NCI-H1417 treated with DMSO at 0.1 percent for 48 hours (cell line): Measurements from ENCODE around the gene DGKG.

ENCODE experiments used
- DNase-seq: peaks from one replicate; lab custom pipeline; 2025; lab: John Stamatoyannopoulos, UW

DGKG gene

DNA sequence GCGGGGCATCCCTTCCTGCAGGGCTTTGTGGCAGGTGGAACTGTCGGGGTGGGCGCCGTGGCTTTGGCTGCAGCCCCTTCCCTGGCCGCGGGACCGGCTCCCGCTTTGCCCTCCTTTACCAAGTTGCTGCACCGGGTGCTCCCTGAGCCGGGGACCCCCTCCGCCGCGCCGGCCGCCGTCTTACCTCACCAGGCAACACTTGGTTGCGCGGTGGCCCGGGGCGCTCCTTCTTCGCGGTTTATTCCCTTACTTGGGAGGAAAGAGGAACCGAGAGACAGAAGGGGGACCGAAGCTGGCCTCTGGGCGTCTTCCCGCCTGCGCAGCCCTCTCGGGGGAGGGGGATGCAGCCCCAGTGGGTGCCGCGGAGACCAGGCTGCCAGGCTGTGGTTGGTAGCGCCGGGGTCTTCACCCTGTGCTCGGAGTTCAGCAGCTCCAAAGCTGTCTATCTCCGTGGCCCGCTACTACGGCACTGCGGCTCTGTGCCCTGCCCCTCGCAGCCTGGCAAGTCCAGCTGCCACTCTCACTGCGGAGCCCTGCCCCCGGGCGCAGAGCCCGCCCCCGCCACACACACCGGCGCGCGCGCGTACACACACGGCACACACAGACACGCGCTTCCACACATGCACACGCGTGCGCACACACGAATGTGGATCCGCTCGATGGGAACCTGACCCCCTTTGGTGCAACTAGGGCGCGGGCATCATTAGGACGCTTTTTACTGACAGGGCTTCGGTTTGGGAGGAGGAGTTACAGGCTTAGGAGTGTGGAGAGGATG, at the start of gene DGKG:
DGKG (minus strand) TSS at position 473 of the 775 bp plus-strand sequence. CDS start 41,775 bp downstream, outside the sequence.
- no peak for DNase-seq

DNA sequence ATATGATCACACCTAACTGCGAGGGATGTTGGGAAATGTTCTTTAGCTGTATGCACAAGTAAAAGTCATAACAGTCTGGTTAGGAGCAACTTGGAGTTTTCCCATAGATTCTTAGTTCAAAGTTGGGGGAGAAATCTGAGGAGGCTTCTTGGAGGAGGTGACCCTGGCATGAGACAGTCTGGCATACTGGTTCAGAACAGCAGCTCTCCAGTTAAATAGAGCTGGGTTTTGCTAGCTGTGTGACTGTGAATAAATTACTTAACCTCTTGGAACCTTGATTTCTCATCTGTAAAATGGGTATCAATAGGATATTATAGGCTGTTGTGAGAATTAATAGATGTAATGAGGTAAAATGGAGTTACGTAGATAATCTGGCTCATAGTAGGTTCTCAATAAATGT, 49.1 kb upstream of the DGKG start:
- DNase-seq = no peak

DNA sequence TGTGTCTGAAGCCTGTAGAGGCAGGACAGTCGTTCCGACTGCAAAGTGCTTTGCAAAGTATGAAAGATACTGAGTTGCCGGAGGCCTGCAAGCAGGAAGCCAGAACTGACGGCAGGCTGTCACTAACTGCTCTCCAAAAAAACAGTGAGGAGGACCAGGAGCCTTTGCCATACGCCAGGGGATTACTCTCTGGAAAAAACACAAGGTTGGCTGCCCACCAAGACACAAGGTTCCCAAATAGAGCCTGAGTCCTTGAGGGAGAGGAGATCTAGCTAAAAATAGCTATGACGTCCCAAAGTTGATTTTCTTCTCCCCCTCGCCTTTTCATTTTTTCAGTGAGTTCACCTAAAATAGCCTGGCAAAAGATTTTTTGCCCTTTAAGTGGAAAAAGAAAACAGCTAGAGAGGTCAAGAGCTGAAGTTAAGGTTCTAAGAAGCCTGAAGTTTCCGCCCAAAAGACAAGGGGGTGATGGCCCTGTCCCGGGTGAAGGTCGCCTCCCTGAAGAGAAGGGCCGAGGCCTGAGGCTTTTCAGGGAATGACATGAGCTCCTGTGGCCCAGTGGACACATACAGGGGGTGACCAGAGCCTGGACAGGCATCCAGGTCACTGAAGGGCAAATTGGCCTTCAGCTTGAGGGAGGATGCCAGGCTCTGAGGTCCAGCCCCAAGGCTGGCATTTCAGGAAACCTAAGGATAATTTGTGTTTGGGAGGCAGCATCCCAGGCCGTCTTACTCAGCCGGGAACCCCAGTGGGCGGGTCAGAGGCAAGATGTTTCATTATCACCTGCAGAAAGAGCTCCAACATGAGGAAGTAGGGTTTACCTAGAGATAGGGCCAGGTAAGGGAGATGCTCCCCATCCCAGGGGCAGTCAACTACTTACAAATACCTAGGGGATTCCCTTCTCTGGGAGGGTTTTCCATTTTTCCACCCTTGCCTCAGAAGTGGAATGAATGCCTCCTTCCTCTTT, 44.9 kb upstream of the DGKG start:
- no peak for DNase-seq

DNA sequence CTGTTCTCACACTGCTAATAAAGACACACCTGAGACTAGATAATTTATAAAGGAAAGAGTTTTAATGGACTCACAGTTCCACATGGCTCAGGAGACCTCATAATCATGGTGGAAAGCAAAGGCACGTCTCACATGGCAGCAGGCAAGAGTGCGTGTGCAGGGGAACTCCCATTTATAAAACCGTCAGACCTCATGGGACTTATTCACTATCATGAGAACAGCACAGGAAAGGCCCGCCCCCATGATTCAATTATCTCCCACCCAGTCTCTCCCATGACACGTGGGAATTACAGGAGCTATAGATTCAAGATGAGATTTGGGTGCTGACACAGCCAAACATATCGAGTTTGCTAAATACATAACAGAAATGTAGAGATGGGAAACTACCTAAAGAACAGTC, 39.5 kb upstream of the DGKG start:
- DNase-seq = no peak

DNA sequence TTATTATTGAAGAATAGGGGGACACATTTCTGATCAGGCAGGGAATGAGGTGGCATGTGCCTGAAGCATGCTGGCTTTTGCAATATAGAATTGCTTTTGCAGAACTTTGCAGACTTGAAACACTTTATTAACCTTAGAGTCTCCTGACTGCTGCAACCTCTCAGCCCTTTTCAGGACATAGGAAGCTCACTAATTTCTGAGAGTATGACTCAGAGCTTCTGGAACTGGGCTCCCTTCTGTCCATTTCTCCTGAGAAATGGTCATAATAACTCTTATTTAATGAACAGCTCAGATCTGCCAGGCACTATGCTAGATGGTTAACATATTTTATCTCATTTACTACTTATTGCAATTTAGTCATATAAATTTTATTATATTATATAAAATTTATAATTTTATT, 38.6 kb upstream of the DGKG start:
- no peak for DNase-seq

DNA sequence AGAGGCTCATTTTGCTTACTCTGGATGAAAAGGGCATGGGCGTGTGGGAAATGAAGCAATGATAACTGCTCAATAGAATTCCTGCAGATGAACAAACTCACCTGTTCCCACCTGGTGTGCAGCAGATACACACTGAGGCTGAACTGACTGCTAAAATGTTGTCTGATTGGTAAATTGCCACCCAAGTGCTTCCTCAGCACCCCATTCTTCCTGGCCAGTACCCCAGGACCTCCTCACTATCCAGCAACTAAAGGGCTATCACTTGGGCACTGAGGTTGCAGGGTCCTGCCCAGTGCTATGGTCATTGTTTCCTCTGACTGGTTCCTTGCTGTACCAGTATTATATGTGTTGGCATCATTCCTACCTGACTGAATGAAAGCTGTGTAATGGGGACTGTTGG, 38.0 kb upstream of the DGKG start:
- DNase-seq = no peak

DNA sequence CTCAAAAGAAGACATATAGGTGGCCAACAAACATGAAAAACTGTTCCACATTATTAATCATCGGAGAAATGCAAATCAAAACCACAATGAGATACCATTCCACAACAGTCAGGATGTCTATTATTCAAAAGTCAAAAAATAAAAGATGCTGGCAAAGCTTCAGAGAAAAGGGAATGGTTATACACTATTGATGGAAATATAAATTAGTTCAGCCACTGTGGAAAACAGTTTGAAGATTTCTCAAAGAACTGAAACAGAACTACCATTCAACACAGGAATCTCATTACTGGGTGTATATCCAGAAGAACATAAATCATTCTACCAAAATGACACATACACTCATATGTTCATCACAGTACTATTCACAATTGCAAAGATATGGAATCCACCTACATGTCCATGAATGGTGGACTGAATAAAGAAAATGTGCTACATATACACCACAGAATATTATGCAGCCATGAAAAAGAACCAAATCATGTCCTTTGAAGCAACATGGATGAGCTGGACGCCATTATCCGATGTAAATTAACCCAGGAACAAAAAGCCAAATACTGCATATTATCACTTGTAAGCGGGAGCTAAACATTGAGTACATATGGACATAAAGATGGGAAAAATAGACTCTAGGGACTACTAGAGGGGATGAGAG, 32.7 kb upstream of the DGKG start:
- DNase-seq = no peak

DNA sequence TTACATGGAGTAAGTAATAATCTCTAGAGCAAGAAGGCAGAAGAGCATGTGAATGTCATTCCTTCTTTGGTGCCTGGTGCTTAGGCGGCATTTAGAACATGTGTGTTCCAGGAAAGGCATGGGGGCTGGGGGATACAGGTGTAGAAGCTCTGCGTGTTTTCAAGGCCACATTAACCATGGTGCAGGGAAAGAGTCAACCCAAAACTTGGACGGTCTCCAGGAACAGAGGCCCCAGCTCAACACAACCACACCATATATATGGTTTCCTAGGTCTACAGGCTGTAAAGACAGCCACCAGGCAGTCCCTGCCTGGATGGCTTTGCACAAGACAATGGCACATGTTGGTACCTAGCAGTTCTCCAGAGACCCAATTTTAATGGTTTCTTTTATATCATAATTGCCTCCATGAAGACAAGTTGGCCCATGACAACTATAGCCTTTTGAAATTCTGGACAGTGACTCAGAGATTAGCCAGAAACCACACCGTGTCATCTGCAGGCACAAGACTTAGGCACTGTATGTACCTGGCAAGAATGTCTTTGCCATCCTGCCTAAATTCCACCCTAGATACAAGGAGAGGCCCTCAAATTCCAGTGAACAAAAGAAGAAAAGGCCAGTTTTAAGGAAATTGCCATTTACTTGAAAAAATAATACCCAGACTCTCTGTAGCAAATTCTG, 25.0 kb upstream of the DGKG start:
- no peak for DNase-seq

DNA sequence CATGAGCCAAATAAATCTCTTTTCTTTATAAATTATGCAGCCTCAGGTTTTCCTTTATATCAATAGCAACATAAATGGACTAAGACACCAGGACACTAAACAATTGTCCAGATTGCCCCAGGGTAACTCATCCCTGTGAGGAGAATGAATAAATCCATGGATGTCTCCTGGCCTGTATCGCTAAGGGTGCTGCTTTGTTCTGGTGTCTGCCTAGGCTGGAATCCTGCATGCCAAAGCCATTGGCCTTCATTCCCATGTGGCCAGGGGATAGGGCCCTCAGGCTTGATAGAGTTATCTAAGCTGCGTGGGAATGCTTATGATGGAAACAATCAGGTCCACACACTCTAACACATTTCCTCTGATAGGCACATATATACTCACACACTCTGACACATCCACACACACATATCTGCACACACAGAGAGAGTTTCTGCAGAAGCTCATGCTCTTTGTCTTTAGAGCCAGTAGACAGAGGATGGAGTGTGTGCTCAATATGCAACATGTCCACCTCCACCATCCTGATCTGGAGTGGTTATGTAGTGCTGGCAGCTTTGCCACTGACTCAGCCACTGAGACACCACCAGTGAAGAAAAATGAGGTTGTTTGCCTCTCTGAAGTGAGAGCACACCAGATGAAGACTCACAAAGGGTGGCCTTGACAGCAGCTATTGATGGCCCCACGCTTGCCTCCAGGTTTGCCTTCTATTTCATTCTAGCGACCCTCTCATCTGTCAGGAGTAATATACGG, 24.0 kb upstream of the DGKG start:
- DNase-seq = no peak

DNA sequence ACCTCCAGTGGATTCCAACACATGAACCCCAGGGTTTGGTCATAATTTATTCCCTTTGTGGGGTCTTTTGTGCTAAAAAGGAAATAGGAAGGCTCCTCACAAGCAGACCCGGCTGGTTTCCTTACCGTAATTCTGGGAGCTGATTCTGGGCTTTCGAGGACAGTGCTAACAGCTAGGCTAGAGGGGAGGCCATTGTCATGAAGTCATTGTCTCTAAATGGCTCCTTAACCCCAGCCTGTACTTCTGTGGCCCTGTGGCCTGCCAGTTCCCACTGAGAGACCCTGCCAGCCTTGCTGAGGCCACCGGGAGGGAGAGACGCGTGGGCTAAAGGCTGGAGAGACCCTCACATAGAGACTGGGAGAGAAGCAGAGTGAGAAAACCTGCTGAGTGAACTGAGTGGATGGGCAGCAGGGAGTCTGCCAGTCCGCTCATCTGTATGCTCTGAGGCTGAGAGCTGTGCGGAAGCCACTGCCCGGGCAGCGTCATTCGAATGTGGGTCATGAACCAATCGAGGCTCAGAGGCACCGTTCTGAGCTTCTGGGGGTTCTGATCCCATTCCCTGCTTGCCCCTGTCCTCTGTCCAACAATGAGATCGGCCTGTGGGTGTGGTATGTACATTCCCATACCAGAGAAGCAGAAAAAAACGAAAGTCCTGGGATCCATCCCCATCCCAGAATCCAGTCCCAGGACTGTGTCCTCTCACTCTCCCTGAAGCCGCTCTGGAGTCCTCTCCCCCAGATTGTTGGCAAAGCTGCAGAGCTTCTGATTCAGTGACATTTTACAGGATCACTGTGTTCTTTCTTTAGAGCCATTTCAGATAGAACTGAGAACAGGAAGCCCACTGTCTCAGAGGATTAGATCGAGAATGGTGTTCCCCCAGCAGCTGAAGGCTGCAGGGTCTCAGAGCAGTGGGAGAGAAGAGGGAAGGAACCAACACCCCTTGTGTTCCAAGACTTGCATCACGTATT, 21.3 kb upstream of the DGKG start:
- no peak for DNase-seq

DNA sequence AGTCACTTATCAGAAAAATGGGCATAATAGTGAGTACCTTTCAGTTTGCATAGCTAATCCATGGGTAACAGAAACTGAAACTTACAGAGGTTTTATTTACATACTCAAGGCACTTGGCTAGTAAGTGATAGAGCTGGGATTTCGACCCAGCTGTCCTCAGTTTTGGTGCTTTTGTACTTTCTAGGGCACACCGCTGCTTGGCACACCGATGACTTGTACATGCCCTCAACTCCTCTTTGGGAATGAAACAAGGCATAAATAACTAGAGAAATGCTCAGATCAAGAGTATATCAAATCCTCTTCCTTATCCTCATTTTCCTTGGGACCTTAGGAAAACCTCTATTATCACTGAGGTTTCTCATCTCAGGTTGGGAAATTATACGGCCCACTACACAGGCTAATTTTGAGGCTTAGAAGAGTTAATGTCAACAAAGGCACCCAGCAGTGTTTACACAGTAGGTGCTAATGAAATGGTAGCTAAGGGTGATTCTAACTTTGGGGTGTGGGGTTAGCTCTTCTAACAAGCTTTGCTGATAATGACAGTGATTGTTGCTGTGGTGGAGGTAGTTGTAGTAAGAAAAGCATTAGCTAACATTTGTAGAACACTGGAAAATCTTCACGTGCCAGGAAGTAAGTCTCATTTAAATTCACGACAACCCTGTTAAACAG, 20.3 kb upstream of the DGKG start:
- DNase-seq = peak; percentile 50

DNA sequence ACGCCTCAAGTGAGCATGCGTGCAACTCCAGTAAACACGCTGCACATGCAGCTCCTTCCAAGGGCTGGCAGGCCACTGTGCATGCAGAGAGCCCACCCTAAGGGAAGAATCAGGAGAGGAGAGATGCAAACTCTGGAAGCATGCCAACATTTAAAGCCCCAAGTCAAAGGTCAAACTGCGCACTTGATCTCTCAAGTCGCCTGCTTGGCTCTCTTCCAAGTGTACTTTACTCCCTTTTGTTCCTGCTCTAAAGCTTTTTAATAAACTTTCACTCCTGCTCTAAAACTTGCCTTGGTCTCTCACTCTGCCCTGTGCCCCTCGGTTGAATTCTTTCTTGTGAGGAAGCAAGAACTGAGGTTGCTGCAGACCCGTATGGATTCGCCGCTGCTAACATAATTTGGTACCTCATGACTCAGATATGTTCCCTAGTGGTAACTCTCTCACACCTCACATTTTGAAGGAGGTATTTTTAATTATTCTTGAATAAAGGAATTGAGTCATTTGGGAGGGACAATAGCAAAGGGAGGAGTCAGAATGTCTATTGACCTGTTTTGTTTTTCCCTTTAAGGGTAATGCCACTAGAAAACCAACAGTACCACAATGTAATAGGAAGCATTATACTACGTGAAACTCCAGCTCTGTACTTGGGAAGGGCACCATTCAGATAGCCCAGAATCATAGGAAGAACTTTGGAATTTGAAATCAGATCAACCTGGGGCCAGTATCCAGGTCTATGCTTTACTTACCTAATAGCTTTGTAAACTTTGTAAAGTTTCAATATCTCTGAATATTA, 19.6 kb upstream of the DGKG start:
- no peak for DNase-seq

DNA sequence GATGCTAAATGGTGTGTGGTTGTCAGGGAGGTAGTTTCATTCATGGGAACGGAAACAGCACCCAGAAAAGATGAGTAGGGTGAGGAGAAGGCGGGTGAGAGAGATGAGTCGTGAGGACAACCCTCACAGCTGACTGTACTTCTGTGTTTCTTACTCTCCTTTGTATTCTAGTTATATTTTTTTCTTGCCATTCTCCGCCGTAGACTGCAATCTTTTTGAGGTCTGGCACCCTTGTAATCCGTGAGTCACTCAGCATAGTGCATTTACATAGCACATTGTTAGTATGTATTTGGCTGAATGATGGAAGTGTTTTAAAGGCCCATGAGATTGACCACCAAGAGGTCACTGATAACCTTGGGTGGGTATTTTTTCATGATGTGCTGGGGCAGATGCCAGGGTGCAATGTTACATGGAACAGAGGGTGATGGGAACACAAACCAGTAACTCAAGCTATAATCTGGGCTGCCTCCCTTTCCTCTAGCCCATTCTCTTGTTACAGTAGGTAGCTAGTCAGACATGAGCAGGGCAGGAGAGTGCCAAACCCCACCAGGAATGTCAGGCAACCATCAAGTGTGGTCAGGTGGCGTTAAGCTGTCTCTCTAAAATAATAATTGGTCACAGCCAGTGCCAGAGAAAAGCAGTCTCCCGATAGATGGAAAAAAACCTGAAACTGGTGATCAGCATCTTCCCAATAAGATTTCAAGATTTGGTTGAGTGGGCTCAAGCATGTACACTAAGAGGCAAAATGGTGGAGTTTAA, 18.8 kb upstream of the DGKG start:
- no peak for DNase-seq

DNA sequence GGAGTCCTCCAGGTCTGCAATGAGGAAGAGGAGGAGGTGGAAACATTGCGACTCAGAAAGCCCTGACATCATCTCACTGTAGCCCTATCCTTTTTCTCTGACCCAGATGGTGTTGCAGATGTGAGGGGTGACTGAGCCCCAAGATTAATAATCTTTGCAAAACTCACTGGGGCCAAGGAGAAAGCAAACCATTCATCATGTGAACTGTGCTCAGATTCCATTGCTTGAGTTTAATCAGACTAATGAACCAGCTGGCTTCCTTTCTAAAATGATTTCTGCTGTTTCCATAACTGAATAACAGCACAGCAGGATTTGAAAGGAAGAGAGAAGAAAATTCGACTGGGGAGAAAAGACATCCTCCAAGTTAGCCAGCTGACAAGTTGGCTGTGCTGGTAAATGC, 13.4 kb upstream of the DGKG start:
- DNase-seq = no peak

DNA sequence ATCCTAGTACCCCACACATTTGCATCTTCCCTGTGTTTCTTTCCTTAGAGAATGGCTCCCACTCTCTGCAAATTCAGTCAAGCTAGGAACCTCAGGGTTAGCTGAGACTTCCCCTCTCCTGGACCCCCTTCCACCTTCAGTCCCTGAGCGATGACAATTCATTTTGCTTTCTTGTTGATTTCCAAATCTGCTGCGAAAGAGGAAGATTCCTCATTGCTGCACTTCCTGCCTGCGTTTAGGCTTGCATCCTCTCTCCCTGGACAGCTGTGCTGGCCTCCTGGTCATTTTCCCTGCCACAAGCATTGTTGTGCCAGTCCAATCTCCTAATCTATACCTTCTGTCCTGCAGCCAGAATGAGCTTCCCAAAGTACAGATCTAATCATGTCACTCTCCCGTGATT, 12.3 kb upstream of the DGKG start:
- DNase-seq = no peak

DNA sequence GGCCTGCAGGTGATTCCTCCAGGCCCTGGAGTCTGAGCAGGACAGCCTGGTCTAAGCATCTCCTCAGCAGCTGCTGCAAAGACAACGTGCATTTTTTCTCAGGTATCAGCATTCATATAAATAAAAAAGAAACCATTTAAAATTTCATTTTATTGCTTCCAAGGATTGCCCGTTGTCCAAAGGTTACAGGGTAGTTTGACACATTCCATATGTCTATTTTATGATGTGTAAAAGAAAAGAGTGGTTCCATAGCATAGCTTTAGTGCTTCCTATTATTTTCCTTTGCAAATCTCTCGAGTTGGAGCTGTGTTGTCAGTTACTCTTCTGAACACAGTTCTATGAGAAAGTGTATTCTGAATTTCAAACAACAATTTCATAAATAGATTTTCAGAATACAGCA, 7.2 kb upstream of the DGKG start:
- DNase-seq = no peak

DNA sequence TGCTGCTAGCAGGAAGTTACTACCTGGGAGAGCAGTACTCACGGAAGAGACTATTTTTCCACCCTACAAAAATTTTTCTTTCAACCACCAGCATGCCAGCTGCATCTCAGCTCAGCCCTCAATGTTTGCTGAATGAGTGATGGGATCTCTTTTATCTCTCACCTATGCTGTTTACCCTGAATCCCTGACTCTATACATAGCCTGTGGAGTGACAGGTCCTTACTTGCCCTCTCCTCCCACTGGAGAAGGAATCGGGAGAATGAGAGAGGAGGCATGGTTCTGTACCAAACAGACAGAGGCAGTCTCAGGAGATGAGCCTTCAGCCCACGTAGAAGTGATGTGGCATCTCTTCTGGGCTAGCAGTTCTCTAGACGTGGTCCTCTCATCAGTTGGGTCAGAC, 6.7 kb upstream of the DGKG start:
- no peak for DNase-seq

DNA sequence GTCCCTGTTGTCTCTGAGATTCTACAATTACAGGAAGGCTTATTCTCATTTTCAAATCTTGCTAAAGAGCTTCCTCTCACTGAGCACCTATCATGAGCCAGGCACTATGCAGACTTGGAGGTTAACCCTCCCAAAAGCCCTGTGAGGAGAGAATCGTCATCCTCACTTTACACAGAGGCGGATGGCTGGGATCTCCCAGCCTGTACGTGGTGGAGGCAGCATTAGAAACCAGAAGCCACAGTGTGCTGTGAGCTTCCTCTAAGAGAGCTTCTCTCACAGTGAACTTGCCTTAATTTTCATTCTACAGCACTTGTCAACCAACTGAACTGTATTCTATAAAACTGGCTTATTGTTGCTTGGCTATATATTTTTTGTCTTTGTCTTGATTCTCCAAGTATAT, 6.1 kb upstream of the DGKG start:
- no peak for DNase-seq
